NK-92 (cell line): ENCODE results near the gene PDGFA.

Source experiments
- DNase-seq: peaks from one replicate; lab custom pipeline; 2025; ENCODE audit not compliant: unreplicated experiment; lab: John Stamatoyannopoulos, UW

PDGFA gene

DNA sequence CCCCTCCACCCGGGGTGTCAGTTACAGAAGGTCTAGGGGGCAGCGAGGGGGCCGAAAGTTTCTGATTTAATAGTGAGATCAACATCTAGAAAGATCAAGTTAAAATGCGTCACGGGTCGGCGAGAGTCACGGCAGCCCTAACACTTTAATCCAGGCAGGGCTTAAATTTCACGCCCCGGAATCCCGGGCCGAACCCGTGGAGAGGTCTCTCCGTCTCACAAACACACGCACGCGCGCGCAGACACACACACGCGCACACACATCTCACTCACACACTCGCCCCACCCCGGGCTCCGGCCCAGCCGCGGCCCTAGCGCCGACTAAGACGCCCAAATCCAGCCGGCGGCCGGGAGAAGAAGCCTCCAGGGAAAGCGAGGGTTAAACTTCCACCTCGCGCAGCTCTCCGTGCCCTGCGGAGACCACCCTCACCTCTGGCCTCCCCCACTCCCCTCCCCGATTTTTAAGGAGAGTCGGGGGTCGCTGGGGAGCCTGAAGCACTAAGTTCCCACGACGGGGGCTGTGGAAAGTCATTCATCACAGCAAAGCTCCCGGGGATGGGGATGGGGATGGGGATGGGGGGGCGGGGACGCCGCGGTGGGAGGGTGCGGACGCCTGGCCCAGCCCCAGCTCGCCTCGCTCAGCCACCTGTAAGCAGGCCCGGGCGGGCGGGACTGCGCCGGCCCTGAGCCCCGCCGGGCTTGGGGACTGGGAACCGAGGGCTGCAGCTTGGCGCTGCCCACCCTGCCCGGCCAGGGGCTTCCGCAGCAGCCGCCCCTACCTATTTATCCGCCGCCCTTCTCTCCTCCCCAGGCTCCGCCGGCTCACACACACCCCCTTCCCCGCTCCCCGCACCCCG, 1.6 kb downstream of the PDGFA start:
- no peak for DNase-seq

DNA sequence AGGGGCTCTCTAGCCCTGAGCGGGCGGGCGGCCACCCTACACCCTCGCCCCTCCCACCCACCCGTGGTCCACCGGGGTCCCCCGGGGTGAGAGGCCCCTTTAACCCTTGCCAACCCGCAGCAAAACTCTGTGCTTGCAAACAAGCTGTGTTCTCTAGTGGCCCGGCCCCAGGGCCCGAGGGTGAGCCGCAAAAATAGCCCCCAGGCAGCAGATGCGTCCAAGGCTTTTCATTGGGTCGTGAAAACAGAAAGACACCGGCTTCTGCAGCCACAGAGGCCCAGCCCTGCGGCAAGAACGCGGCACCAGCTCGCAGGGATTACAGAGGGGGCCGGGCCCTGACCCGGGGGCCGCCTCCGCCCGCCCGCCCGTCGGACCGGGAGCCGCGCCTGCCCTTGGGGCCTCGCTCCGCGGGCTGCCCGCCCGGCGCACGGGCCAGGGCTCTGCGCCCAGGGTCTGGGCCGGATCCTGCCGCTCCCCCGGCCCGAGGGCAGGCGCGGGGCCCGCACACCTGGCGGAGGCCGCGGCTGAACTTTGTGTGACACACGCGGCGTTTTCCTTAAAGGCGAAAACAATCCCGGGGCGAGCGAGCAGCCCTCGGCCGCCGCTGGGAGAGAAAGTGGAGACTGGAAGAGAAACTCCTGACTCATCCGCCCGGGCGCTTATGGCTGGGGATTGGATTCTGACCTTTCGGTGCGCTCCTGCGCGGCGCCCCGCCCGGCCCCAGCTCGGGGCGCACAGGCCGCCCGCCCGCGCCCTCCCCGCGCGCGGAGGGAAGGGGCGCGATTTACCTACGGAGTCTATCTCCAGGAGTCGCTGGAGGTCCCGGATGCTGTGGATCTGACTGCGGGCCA, 2.8 kb downstream of the PDGFA start:
- no peak for DNase-seq

DNA sequence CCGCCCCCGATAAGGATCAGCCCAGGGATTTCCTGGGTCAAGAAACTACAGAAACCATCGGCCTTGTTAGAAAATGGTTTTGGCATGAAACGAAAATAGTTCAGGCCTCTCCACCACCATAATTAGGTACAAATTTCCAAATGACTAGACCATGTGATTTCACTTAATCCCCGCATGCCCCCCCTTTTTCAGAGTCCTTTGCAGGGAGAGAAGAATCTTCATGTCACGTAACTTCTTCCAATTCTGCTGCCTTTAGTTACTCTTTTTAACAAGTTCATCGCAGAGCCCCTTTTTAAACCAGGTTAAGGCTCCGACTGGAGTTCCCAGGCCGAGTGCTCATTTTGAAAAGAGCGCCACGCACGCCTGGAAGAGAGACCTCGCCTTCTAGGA, 3.4 kb downstream of the PDGFA start:
- no peak for DNase-seq

DNA sequence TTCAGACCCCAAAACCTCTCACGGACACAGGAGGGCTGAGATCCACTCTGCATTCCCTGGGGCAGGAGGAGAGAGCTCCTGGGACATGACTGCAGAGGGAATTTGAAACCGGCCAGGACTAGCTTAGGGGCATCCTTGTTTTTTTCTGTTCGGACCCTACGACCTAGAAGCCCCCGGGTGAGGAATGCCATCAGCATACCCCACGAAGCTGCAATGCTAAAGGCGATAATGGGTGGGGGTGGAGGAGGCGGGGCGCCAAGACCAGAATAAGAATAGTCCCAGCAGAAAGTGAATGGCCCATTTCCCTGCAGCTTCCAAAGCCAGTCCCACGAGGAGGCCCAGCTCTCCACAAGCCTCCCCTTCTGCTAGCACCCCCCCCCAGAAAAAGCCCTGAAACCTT, 4.0 kb downstream of the PDGFA start:
- no peak for DNase-seq

DNA sequence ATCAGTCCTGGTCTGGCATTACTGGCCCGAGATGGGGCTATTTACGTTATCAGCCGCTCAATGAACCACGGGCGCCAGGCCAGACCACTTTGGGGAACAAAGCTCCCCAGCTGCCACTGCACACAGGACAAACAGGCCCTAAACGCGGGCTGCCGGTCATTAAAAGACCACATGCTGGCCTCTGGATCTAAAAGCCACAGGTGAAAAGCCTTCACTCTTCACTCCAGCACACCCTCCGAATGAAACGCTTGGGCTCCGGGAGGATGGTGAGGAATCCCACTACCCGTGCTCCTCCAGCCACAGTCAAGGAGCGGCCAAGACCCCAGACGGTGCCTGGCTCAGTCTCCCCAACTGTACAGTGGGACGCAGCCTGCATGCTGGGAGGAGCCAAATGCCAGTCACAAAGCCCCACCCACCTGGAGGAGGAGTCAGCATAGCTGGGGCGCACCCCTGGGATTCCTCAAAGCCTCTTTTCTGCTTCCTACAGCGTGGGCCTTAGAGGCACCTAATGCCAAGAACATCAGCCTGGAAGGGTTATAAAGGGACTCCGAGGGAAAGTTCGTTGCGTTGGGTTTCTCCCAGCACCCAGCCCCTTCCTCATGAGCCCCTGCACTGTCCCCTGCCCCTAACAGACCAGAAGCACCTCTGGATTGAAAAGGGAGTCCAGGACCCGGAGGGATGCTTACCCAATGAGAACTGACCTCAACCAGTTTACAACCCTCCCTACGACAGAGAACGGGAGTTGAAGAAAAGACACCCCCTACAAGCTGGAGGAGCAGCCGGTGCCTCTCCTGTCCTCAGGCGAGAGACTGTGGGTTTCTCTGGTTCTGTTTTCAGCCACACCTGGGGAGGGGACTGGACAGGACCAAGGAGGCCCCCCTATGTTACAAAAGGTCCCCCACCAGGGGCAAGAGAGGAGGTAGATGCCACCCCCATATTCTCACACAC, 4.7 kb downstream of the PDGFA start:
- DNase-seq: no peak

DNA sequence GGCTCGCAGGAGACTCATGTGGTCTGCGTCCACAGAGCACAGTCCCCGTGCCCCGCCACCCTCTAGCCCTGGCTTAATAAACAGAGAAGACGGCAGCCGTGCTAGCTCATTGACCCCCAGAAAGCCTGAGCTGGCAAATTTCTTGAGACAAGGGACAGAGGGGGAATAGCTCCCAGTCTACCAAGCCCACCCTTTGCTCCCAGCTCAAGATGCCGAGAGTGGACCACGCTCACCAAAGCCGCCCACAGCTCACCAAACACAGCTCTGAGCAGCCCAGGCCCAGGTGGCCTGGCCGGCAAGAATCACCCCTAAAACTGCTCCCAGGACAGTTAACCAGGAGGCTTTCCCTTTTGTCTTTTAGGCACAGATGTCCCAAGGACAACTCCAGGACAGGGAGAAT, 5.4 kb downstream of the PDGFA start:
- no peak for DNase-seq

DNA sequence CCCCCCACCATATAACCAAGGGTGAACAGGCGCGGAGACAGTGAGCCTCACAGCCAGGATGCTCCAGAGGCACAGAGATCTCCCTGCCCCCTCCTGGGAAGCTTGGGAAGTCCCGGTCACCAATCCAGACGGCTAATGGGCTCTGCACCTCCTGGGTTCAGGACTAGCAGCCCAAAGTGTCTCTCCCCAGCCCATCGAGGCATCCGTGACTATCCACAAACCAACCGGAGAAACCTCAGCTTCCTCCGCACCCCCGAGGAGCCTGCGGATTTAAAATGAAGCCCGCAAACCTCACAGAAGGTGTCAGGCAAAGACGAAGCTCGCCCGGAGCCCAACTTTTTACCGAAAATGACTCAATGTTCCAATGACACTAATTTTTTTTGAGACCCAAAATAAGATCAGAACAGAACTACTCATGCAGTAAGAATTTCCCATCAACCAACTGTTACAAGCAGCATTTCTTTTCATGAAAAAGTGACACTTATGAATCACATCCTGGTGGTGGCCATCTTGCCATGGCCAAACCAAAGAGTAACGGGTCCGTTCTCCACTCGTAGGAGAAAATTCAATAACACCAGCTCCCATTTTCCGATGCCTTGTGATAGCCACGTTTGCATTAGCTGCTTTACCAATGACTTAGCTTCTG, 6.0 kb downstream of the PDGFA start:
- DNase-seq: no peak

DNA sequence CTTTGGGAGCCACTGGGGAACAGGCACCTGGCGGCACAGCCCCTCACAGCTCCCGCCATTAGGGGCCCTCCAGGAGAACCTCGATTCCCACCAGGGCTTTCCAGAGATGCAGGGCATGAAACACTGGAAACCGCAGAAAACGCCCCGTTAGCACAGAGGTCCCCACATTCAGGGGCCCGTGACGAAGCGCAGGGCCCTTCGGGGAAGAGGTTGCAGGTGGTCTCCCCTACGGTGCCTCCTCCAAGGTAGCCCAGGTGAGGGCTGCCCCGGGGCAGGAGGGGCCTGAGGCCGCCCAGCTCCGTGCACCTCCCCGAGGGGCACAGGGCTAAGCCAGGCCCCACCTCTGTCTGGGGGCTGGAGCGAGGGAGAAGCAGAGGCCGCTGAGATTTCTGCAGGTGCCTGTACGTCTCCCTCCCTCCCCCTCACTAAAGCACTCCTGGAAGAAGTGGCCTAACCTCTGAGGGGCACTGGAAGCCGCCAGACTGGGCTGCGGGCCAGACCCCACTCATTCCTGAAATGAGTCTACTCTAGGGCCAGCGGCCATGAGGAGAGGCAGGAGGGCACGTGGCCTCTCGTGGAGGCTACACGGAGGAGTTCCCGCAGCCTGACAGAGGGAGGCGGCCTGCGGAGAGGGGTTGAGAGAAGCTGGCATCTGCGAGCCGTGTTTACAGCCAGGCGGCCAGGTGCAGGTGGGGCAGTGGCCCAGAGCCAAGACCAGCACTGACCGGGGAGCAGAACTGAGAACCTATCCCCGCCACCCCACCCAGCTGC, 6.9 kb downstream of the PDGFA start:
- no peak for DNase-seq

DNA sequence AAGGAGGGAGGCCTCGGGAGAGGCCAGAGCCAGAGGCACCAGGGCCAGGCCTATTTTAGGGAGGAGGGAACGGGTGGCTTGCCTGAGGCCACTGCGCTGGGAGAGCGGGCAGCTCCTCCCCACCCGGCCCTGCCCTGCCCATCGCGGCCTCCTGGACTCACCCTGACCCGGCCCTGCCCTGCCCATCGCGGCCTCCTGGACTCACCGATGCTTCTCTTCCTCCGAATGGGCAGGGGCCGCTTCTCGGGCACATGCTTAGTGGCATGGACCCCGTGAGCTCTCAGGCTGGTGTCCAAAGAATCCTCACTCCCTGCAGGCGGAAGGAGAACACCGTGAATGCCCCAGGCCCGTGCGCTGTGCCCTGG, 7.5 kb downstream of the PDGFA start:
- no peak for DNase-seq

DNA sequence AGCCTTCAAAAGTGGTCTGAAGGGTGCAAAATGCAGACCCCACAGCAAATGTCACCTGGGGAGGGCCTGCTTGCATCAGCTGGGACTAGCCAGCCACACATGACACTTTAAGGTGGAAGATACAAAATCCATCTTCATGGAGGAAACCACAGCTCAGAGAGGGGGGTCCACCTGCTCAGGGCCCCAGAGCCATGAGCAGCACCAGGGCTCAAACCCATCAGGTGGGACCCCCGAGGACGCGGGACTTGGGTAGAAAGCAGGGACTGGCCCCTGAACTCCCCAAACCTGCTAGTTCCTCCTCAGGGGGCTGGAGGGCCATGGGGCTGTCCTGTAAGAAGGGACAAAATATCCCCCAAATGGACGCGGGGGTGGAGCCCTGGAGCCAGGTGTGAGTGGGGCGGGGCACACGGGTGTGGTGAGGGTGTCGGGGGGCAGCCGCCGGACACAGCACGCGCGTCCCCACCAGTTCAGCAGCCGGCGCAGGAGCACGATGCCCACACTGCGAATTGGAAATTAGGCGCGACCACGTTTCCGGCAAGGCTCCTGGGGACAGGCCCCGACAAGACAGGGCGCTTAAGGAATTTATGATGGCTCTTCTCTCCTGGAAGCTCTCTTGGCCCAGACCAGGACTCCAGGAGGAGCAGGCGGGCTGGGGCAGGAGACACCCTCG, 8.0 kb downstream of the PDGFA start:
- no peak for DNase-seq

DNA sequence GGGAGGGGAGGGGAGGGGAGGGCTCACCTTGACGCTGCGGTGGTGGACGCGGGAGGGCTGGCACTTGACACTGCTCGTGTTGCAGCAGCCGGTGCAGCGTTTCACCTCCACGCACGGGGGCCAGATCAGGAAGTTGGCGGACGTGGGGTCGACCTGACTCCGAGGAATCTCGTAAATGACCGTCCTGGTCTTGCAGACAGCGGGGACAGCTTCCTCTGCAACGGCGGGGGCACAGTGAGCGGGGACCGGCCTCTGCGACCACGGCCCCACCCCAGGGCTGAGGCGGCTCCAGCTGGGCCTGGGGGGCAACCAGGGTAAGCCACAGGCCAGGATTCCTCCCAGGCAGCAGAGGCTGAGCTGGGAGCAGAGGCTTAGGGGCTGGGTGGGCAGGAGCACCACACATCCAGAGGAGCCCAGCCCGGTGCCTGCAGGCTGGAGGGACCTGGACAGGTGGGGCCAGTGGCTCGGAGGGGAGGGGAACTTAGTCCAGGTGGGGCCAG, 8.8 kb downstream of the PDGFA start:
- DNase-seq: no peak

DNA sequence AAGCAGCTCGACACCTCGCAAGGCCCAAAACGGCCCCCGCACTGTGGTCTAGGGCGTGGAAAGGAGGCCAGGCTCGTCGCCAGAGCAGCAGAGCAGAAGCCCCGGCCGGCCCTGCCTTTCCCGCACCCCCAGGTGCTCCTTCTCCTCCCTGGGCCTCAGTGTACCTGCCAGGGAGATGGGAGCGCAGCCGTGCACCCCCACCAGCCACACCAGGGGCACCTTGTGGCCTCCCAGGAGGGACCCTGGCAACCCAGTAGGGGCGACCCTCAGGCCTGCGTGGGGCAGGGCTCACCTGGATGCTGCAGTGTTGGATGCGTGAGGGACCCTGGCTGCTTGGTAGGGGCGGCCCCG, 9.5 kb downstream of the PDGFA start:
- no peak for DNase-seq

DNA sequence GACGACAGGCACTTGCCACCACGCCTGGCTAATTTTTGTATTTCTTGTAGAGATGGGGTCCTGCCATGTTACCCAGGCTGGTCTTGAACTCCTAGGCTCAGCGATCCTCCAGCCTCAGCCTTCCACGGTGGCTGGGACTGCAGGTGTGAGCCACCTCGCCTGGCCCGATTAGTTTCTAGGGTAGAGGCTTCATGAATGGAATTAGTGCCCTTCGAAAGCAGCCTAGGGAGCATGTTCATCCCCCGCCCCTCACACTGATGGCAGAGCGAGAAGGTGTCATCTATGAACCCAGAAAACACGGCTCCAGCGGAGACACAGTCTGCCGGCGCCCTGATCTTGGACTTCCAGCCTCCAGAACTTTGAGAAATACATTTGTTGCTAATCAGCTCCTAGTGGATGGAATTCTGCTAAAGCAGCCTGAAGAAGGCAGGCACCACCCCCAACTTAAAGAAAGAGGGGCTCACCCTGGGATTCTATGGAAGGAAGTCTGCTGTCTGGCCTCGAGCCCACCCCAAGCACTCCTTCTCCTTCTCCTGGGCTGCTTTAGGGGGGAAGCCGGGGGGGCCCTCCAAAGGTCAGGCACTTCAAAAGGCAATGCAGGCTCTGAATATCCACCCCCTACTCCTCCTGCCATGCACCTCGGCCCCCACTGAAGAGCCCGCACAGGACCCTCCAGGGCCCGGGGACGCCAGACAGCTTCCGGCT, 10.1 kb downstream of the PDGFA start:
- DNase-seq: no peak

DNA sequence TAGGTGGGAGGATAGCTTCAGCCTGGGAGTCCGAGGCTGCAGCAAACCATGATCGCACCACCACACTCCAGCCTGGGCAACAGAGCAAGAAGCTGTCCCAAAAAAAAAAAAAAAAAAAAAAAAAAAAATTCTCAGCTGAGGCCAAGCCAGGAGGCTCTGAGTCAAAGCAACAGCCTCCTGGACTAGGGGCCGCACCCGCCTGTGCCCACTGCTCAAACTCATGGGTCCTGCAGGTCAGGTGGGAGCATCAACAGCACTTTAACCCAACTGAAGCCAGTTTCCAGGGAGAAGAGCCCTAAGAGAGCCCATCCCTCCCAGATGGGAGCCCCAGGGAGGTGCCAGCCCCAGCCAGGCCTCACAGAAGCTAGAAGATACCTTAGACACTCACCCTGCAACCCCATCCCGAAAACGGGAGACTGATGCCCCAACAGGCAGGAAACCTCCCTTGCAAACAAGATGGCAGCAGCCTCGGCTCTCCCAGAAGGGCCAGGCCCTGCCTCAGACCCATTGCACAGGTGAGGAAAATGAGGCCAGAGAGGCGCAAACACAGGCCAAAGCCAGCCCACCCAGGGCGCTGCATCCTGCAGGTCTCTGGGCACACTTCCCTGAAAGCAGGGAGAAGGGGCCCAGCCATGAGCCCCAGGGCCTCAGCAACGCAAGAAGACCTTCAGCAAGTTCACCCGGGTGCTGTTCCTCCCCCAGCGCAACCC, 11.0 kb downstream of the PDGFA start:
- DNase-seq: no peak

DNA sequence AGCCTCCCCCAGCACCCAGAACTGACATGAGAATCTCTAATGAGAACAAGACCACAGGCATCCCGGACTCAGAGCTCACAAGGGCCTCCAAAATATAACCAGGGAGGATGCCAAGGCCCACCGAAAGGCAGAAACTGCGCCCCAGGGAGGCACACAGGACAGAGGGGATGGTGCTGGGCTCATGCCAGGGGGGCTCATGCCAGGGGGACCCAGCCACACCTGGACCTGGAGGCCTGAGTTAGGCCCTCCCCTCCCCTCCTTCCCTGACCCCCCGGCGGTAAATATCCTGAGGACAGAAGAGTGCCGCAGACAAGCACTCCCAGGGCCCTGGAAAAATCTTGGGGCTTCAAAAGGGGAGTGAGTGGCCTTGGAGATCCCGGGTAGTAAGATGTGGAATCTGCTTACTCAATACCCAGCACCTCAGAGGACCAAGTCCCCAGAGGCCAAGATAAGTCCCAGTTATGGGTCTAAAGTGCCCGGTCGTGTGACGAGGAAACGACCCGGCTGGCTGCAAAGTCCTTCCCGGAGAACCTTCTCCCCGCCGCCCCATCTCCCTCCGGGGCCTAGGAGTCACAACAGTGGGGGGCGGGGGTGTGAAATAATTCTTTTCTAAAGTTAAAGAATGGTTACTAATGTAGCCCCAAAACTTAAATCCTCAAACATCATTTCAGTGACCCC, 11.9 kb downstream of the PDGFA start:
- DNase-seq: no peak

DNA sequence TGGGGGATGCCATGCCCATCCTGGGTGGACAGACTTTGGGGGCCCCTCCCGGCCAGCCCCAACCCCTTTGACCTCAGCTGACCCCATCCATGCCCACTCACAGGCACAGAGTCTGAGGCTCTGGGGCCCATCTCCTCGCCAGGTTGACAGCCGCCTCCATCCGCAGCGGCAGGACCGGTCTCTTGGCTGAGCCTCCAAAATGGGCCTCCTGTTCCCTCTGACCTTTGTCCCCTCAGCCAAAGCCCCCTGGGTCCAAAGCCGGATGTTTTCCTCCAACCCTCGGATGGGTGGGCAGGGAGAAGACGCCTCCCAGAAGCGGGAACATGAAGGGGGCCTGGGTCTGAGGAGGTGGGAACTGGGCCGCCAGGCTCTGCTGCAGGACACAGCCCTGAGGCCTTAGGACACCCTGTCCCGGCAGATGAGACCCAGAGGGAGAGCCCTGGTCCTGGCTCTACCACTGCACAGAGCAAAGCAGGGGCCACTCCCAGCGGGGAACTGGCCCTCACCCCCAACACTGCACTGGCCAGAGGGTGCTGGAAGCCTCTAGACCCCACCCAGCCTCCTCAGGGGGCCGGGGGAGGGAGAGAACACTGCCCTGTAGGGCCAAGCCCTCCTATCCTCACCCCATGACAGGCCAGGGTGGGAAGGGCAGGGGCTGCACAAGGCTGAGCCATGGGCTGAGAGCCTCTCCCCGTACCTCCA, 12.6 kb downstream of the PDGFA start:
- DNase-seq: no peak

DNA sequence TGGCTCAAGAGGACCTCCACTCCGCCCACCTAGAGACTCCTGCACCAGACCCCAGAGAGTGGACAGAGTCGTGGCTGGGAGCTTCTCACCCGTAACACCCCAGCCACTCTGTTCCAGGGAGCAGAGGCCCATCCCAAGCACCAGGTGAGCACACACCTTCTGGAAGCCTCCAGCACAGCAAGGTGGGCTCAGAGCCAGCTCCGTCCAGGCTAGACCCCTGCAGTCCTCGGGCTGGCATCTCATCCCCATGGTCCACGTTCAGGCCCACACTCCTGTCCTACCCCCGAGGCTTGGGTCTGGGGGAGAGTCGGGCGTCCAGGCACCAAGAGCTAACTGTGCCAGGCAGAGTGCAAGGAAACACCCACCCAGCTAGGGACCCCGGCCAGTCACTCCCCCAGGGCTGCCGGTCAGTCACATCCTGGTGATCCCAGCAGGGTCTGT, 13.2 kb downstream of the PDGFA start:
- DNase-seq: no peak
